Liver (tissue), 9 donors: ENCODE data around the gene IGF1R. TPM values are rescaled to one million over a fixed set of nuclear protein-coding genes. Genes with fewer than 3 reads are reported as not detected.

Source experiments
- DNase-seq: peaks from one replicate; pipeline ENCODE4 v3.0.0-alpha.2; 2017; ENCODE audit warnings: low spot score
- H3K27ac ChIP-seq, 2 donors: one replicate each; pipeline ENCODE4 v1.7.0; 2013; ENCODE audit warnings: inconsistent platforms in 2 of 2, low read length in 2 of 2, control low read depth in 1 of 2, low read depth in 1 of 2, mild to moderate bottlenecking in 1 of 2
- H3K27me3 ChIP-seq, 4 donors: one replicate each; pipeline versions ENCODE4 v1.6.1 to v1.7.0; 2013; ENCODE audit warnings: low read length in 3 of 4, inconsistent platforms in 1 of 4, mild to moderate bottlenecking in 1 of 4, moderate library complexity in 1 of 4; ENCODE audit not compliant: control insufficient read depth in 4 of 4, insufficient read depth in 4 of 4
- H3K36me3 ChIP-seq, 4 donors: one replicate each; pipeline versions ENCODE4 v1.6.1 to v1.7.0; 2013; ENCODE audit warnings: low read length in 3 of 4, mild to moderate bottlenecking in 3 of 4, low read depth in 1 of 4, moderate library complexity in 1 of 4; ENCODE audit not compliant: control insufficient read depth in 4 of 4, insufficient read depth in 3 of 4
- H3K4me1 ChIP-seq, 4 donors: one replicate each; pipeline versions ENCODE4 v1.6.1 to v1.7.0; 2013; ENCODE audit warnings: low read length in 3 of 4, mild to moderate bottlenecking in 3 of 4, moderate library complexity in 1 of 4; ENCODE audit not compliant: control insufficient read depth in 4 of 4, insufficient read depth in 4 of 4
- H3K4me3 ChIP-seq, 3 donors: one replicate each; pipeline versions ENCODE4 v1.6.1 to v1.7.0; 2013; ENCODE audit warnings: low read length in 3 of 3, control low read depth in 1 of 3, low read depth in 1 of 3, mild to moderate bottlenecking in 1 of 3
- H3K9ac ChIP-seq, 2 donors: one replicate each; pipeline ENCODE4 v1.7.0; 2013; ENCODE audit warnings: low read length in 2 of 2, mild to moderate bottlenecking in 2 of 2, moderate library complexity in 2 of 2, control low read depth in 1 of 2, low read depth in 1 of 2
- H3K9me3 ChIP-seq, 4 donors: one replicate each; pipeline versions ENCODE4 v1.6.1 to v1.7.0; 2013; ENCODE audit warnings: low read length in 3 of 4; ENCODE audit not compliant: control insufficient read depth in 4 of 4
- FOXA2 ChIP-seq: IDR thresholded peaks from 2 replicates; pipeline ENCODE4 v1.6.1; 2016; ENCODE audit warnings: antibody characterized with exemption
- GABPA ChIP-seq, 2 donors: IDR thresholded peaks in 1 of 2; conservative IDR thresholded peaks in 1 of 2; 2 replicates each; pipeline ENCODE4 v1.6.1; 2016; ENCODE audit warnings: antibody characterized with exemption in 2 of 2, mild to moderate bottlenecking in 1 of 2, moderate library complexity in 1 of 2
- HNF4A ChIP-seq, 2 donors: conservative IDR thresholded peaks; 2 replicates each; pipeline ENCODE4 v1.6.1; 2016; ENCODE audit warnings: antibody characterized with exemption in 2 of 2, mild to moderate bottlenecking in 2 of 2
- MAX ChIP-seq: IDR thresholded peaks from 2 replicates; pipeline ENCODE4 v1.6.1; 2016; ENCODE audit warnings: antibody characterized with exemption
- NR2F2 ChIP-seq: IDR thresholded peaks from 2 replicates; pipeline ENCODE4 v1.6.1; 2016; ENCODE audit warnings: antibody characterized with exemption
- RAD21 ChIP-seq, 2 donors: IDR thresholded peaks; 2 replicates each; pipeline ENCODE4 v1.6.1; 2016; ENCODE audit warnings: antibody characterized with exemption in 2 of 2, mild to moderate bottlenecking in 2 of 2
- RXRA ChIP-seq, 2 donors: IDR thresholded peaks; 2 replicates each; pipeline ENCODE4 v1.6.1; 2017 to 2018; ENCODE audit warnings: antibody characterized with exemption in 2 of 2, mild to moderate bottlenecking in 1 of 2
- WGBS: extraction: QIAGEN DNeasy Blood & Tissue Kit; methylation state at CpG from one replicate; pipeline ENCODE4 v1.1.7; 2013; 5-methylcytosine and 5-hydroxymethylcytosine counted together
- polyA plus RNA-seq, 2 donors: library from polyadenylated mRNA; stranded (reverse) in 1 of 2; unstranded in 1 of 2; fragments of 200-250 nt in 1 of 2; fragments of >200 nt in 1 of 2; fragmentation: Nextera tagmentation in 1 of 2; extraction: Ambion mirVana in 1 of 2; gene quantifications; one replicate each; pipeline versions ENCODE4 v1.2.1 to v1.2.3, GENCODE V29; 2013 to 2015
- total RNA-seq, 2 donors: library from RNA; depleted of rRNA; stranded (reverse); fragments of >200 nt; gene quantifications; one replicate each; pipeline ENCODE4 v1.2.3, GENCODE V29; 2014
- TF ChIP-seq, protein P1 (sequence below): fragments of 150-350 bp; IDR thresholded peaks from 2 replicates; pipeline ENCODE4 v1.5.1; 2017; ENCODE audit warnings: improper control_type of control experiment, low read depth, low read length; ENCODE audit not compliant: missing input control
- TF ChIP-seq, protein P2 (sequence below): IDR thresholded peaks from 2 replicates; pipeline ENCODE4 v1.6.1; 2016; ENCODE audit warnings: antibody characterized with exemption
- donor health status: healthy.
- donor health status: healthy.
- donor health status: healthy.
- donor health status: healthy.
- donor health status: healthy.

IGF1R gene
- total and polyA plus RNA-seq, 4 donors: 0.69 to 10.3 (median 3.2) TPM

DNA sequence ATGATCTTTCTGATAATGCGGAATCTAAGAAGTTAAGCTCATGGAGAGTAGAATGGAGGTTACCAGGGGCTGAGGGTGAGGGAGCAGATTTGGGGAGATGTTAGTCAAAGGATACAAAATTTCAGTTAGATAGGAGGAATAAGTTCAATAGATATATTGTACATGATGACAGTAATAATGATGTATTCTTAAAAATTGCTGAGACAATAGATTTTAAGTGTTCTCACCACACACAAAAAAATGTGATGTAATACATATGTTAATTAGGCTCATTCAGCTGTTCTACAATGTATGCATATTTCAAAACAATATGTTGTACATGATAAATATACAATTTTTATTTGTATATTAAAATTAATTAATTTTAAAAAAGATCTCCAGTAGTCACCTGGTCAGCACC lies 277.9 kb downstream of the IGF1R start:
- TF ChIP-seq MAX (no peak), RAD21 (IDR thresholded peaks at IDR 0.05) (no peak), NR2F2 (no peak), GABPA (IDR thresholded peaks at IDR 0.05 in 1 of 2, conservative IDR thresholded peaks at IDR 0.05 in 1 of 2) (no peak)
- TF ChIP-seq, protein P1, sequence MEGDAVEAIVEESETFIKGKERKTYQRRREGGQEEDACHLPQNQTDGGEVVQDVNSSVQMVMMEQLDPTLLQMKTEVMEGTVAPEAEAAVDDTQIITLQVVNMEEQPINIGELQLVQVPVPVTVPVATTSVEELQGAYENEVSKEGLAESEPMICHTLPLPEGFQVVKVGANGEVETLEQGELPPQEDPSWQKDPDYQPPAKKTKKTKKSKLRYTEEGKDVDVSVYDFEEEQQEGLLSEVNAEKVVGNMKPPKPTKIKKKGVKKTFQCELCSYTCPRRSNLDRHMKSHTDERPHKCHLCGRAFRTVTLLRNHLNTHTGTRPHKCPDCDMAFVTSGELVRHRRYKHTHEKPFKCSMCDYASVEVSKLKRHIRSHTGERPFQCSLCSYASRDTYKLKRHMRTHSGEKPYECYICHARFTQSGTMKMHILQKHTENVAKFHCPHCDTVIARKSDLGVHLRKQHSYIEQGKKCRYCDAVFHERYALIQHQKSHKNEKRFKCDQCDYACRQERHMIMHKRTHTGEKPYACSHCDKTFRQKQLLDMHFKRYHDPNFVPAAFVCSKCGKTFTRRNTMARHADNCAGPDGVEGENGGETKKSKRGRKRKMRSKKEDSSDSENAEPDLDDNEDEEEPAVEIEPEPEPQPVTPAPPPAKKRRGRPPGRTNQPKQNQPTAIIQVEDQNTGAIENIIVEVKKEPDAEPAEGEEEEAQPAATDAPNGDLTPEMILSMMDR: no peak
- Histone ChIP-seq H3K36me3 (no peaks in the 10 kb centered on the region), H3K27me3 (no peaks in the 10 kb centered on the region), H3K4me3 (no peak overlapping the region), H3K27ac (no peak overlapping the region), H3K9ac (no peak overlapping the region), H3K9me3 (no peaks in the 10 kb centered on the region), H3K4me1 (no peaks in the 10 kb centered on the region)
- no peak for DNase-seq
- 97% methylated on average over 1 of the region's 1 CpG for WGBS

DNA sequence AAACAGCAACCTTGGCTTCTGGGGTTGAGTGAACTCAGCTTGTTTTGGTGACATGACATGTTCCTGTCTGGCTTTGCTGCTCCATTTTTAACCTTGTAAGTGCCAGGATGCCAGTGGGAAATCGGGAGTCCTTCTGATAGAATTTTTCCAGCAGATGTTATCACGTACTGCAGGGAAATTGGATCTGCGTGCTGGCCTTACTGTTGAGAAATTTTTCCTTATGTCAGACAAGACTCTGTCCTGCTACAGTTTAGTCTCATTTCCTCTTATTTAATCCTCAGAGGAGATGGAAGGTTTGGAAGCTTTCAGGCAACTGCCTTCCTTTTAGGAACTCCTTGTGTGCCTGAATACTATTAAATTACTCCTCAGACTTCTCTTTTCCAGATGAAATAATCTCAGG lies 278.7 kb downstream of the IGF1R start:
- H3K9me3 ChIP-seq: no peaks in the 10 kb centered on the region
- WGBS: 63% methylated on average over 3 of the region's 3 CpGs
- H3K9ac ChIP-seq: no peak overlapping the region
- no peaks in the 10 kb centered on the region for H3K4me1 ChIP-seq
- H3K27me3 ChIP-seq: no peaks in the 10 kb centered on the region
- TF ChIP-seq RAD21 (IDR thresholded peaks at IDR 0.05) (no peak), FOXA2 (no peak), MAX (no peak), RXRA (IDR thresholded peaks at IDR 0.05) (peak in 1 of 2 donors; percentile 14), NR2F2 (no peak)
- TF ChIP-seq, protein P2, sequence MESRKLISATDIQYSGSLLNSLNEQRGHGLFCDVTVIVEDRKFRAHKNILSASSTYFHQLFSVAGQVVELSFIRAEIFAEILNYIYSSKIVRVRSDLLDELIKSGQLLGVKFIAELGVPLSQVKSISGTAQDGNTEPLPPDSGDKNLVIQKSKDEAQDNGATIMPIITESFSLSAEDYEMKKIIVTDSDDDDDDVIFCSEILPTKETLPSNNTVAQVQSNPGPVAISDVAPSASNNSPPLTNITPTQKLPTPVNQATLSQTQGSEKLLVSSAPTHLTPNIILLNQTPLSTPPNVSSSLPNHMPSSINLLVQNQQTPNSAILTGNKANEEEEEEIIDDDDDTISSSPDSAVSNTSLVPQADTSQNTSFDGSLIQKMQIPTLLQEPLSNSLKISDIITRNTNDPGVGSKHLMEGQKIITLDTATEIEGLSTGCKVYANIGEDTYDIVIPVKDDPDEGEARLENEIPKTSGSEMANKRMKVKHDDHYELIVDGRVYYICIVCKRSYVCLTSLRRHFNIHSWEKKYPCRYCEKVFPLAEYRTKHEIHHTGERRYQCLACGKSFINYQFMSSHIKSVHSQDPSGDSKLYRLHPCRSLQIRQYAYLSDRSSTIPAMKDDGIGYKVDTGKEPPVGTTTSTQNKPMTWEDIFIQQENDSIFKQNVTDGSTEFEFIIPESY: no peak
- no peak for DNase-seq
- peak overlapping the region in 1 of 2 donors; percentile 37 for H3K27ac ChIP-seq
- no peaks in the 10 kb centered on the region for H3K36me3 ChIP-seq
- H3K4me3 ChIP-seq: no peak overlapping the region

- WGBS: 74% methylated on average over 2 of the region's 2 CpGs
- Histone ChIP-seq H3K4me1 (peaks cover 0 to 1% (median 0%) of the 10 kb centered on the region in 4 donors), H3K27ac (peak overlapping the region in 1 of 2 donors; percentile 30), H3K4me3 (no peak overlapping the region), H3K9ac (no peak overlapping the region), H3K27me3 (no peaks in the 10 kb centered on the region), H3K9me3 (no peaks in the 10 kb centered on the region), H3K36me3 (no peaks in the 10 kb centered on the region)
- TF ChIP-seq, protein P1: no peak
- TF ChIP-seq GABPA (IDR thresholded peaks at IDR 0.05 in 1 of 2, conservative IDR thresholded peaks at IDR 0.05 in 1 of 2) (no peak), HNF4A (conservative IDR thresholded peaks at IDR 0.05) (no peak)
- no peak for DNase-seq
Measured at GRCh38 chr15:98927996-98928395, 279.7 kb downstream of the IGF1R start.
